ENCODE measurements around the gene CNEP1R1.

Gene CNEP1R1

GRCh38 chr16:50086176-50086575 is 61.2 kb downstream of the CNEP1R1 start:
- FAIRE-seq (no peak), DNase-seq (ENCODE audit: insufficient read length, low spot score) (no peak)
- no peak for TF ChIP-seq PAX5 (IDR thresholded peaks at IDR 0.05; ENCODE audit: insufficient read depth, low read length, severe bottlenecking)
- TF ChIP-seq SPI1 (IDR thresholded peaks at IDR 0.05; ENCODE audit: low read depth, low read length) = no peak
- no peak for TF ChIP-seq POLR2A (IDR thresholded peaks at IDR 0.05; ENCODE audit: low read depth, low read length)
- TF ChIP-seq TAF1 (IDR thresholded peaks at IDR 0.05; ENCODE audit: low read depth, low read length) = no peak
- TF ChIP-seq POLR2AphosphoS5 (IDR thresholded peaks at IDR 0.05; ENCODE audit: low read depth, low read length) = no peak
- no peak for TF ChIP-seq POU2F2 (IDR thresholded peaks at IDR 0.05; ENCODE audit: low read depth, low read length)
